HG03342 (cell line): ENCODE data around the gene PHF1.
"Not testable (repeated sequence)": the region's sequence is repeated elsewhere in the genome, so short reads cannot be mapped to it uniquely, and the experiment has no call there.

ENCODE experiments used
- ATAC-seq: cut with Tn5 transposase; IDR thresholded peaks from one replicate; pipeline ENCODE4 v1.9.1; 2021; ENCODE audit warnings: mild to moderate bottlenecking, moderate library complexity; ENCODE audit not compliant: unreplicated experiment

Gene PHF1

GRCh38 chr6:33391278-33391921 lies 19.4 kb upstream of the PHF1 start, which contains the start of gene KIFC1:
Gene KIFC1 (plus strand): TSS chr6:33391823. CDS start chr6:33391986, 163 bp downstream.
- peak; percentile 88 for ATAC-seq

GRCh38 chr6:33391922-33392594 lies 18.8 kb upstream of the PHF1 start:
- ATAC-seq: peak; percentile 16

GRCh38 chr6:33392595-33392948 lies 18.2 kb upstream of the PHF1 start:
- no peak for ATAC-seq

GRCh38 chr6:33392979-33393378 lies 17.8 kb upstream of the PHF1 start:
- ATAC-seq: no peak

GRCh38 chr6:33397541-33397940 lies 13.3 kb upstream of the PHF1 start:
- no peak for ATAC-seq

- ATAC-seq: not testable (repeated sequence)
Measured at GRCh38 chr6:33398601-33399000, 12.2 kb upstream of the PHF1 start.

- not testable (repeated sequence) for ATAC-seq
Measured at GRCh38 chr6:33399881-33400280, 10.9 kb upstream of the PHF1 start.

- ATAC-seq: no peak
Measured at GRCh38 chr6:33404884-33405283, 5.9 kb upstream of the PHF1 start.

GRCh38 chr6:33405386-33405940 lies 5.4 kb upstream of the PHF1 start:
- no peak for ATAC-seq

- ATAC-seq: no peak
Measured at GRCh38 chr6:33406126-33406525, 4.7 kb upstream of the PHF1 start.

- ATAC-seq: no peak
Measured at GRCh38 chr6:33407132-33407718, 3.6 kb upstream of the PHF1 start.

GRCh38 chr6:33410050-33410710 lies 634 bp upstream of the PHF1 start:
- ATAC-seq: peak; percentile 77

GRCh38 chr6:33411632-33412005 lies 805 bp downstream of the PHF1 start:
- no peak for ATAC-seq

GRCh38 chr6:33412140-33413009 lies 1.6 kb downstream of the PHF1 start:
- ATAC-seq: no peak

- no peak for ATAC-seq
Measured at GRCh38 chr6:33413241-33414120, 2.7 kb downstream of the PHF1 start.

GRCh38 chr6:33414592-33415271 lies 3.9 kb downstream of the PHF1 start:
- ATAC-seq: no peak

GRCh38 chr6:33415831-33416230 lies 5.0 kb downstream of the PHF1 start:
- no peak for ATAC-seq

GRCh38 chr6:33416386-33417127 lies 5.7 kb downstream of the PHF1 start:
- no peak for ATAC-seq
